IMR-90 (cell line): ENCODE results near the gene ARSA. TPM values are rescaled to one million over a fixed set of nuclear protein-coding genes. Genes with fewer than 3 reads are reported as not detected.

Experiments used
- ATAC-seq: fragments of 200-7000 bp; cut with Tn5 transposase; 2 replicates; pipeline ENCODE4 v1.9.1; 2020; ENCODE audit warnings: low read depth, mild to moderate bottlenecking, moderate library complexity
- BruUV-seq: library from RNA; stranded (reverse); fragments of 400-500 nt; replicated peaks from 2 replicates; lab custom pipeline; 2021; lab: Mats Ljungman, UMichigan
- CTCF ChIA-PET: fragments of 300-600 bp; formaldehyde crosslinking; extraction: SDS; loops from one replicate; lab custom pipeline; 2021; ENCODE audit warnings: antibody characterized with exemption; lab: Yijun Ruan, JAX
- POLR2A ChIA-PET: fragments of 300-600 bp; sonication (Branson Sonifier 250); formaldehyde crosslinking; loops from one replicate; lab custom pipeline; 2022; ENCODE audit warnings: antibody characterized with exemption; ENCODE audit not compliant: unreplicated experiment; lab: Charles Lee
- DNase-seq: peaks from one replicate; pipeline ENCODE4 v3.0.0; 2013
- H2AFZ ChIP-seq: replicated peaks from 2 replicates; pipeline ENCODE3; 2013; ENCODE audit warnings: low read length, mild to moderate bottlenecking; ENCODE audit not compliant: poor library complexity
- H2AK5ac ChIP-seq: 2 replicates; pipeline ENCODE4 v1.6.1; 2013; ENCODE audit warnings: low read depth, low read length, inconsistent platforms
- H2AK9ac ChIP-seq: replicated peaks from 2 replicates; pipeline ENCODE3; 2013; ENCODE audit warnings: mild to moderate bottlenecking, low read depth, low read length, moderate library complexity; ENCODE audit not compliant: poor library complexity
- H2BK120ac ChIP-seq: 2 replicates; pipeline ENCODE4 v1.6.1; 2013; ENCODE audit warnings: low read depth, low read length, inconsistent platforms
- H2BK15ac ChIP-seq: 3 replicates; pipeline ENCODE4 v1.6.1; 2013; ENCODE audit warnings: low read depth, low read length, inconsistent platforms
- H2BK20ac ChIP-seq: 2 replicates; pipeline ENCODE4 v1.6.1; 2013; ENCODE audit warnings: low read depth, mild to moderate bottlenecking, inconsistent platforms, low read length, moderate library complexity
- H2BK5ac ChIP-seq: 2 replicates; pipeline ENCODE4 v1.6.1; 2013; ENCODE audit warnings: mild to moderate bottlenecking, low read depth, low read length, inconsistent platforms; ENCODE audit not compliant: poor library complexity, severe bottlenecking
- H3K14ac ChIP-seq: replicated peaks from 2 replicates; pipeline ENCODE4 v1.6.1; 2013; ENCODE audit warnings: low read depth, low read length, inconsistent platforms
- H3K18ac ChIP-seq: 2 replicates; pipeline ENCODE4 v1.6.1; 2013; ENCODE audit warnings: low read depth, low read length, control low read depth
- H3K23ac ChIP-seq: 2 replicates; pipeline ENCODE4 v1.6.1; 2013; ENCODE audit warnings: low read depth, low read length, inconsistent platforms
- H3K27ac ChIP-seq: 2 replicates; pipeline ENCODE4 v1.5.1; 2013; ENCODE audit warnings: mild to moderate bottlenecking, control low read depth, low read length; ENCODE audit not compliant: insufficient read depth
- H3K27me3 ChIP-seq: 2 replicates; pipeline ENCODE4 v1.6.1; 2013; ENCODE audit warnings: low read length; ENCODE audit not compliant: control insufficient read depth, insufficient read depth
- H3K36me3 ChIP-seq: 2 replicates; pipeline ENCODE4 v1.6.1; 2013; ENCODE audit warnings: low read length, mixed read lengths; ENCODE audit not compliant: control insufficient read depth, insufficient read depth
- H3K4ac ChIP-seq: 2 replicates; pipeline ENCODE4 v1.6.1; 2013; ENCODE audit warnings: low read depth, low read length, inconsistent platforms
- H3K4me1 ChIP-seq: 2 replicates; pipeline ENCODE4 v1.6.1; 2013; ENCODE audit warnings: low read length, mixed read lengths; ENCODE audit not compliant: control insufficient read depth, insufficient read depth
- H3K4me2 ChIP-seq: 2 replicates; pipeline ENCODE4 v1.6.1; 2013; ENCODE audit warnings: low read depth, mild to moderate bottlenecking, control low read depth, low read length, moderate library complexity
- H3K4me3 ChIP-seq: 2 replicates; pipeline ENCODE4 v1.5.1; 2013; ENCODE audit warnings: low read depth, mild to moderate bottlenecking, control low read depth, low read length, moderate library complexity; ENCODE audit not compliant: insufficient read depth
- H3K56ac ChIP-seq: 2 replicates; pipeline ENCODE4 v1.6.1; 2013; ENCODE audit warnings: low read length, inconsistent platforms; ENCODE audit not compliant: insufficient read depth; ENCODE audit errors: extremely low read depth
- H3K79me1 ChIP-seq, 2 experiments: 2 replicates each; pipeline ENCODE4 v1.6.1; 2013; ENCODE audit warnings: low read length in 2 of 2, inconsistent platforms in 1 of 2, low read depth in 1 of 2
- H3K9ac ChIP-seq: 2 replicates; pipeline ENCODE4 v1.6.1; 2013; ENCODE audit warnings: low read depth, low read length, control low read depth
- H3K9me1 ChIP-seq: 2 replicates; pipeline ENCODE4 v1.6.1; 2013; ENCODE audit warnings: low read length, inconsistent platforms; ENCODE audit not compliant: insufficient read depth
- H3K9me3 ChIP-seq: 2 replicates; pipeline ENCODE4 v1.6.1; 2013; ENCODE audit warnings: low read length; ENCODE audit not compliant: control insufficient read depth, insufficient read depth
- H4K20me1 ChIP-seq: 2 replicates; pipeline ENCODE4 v1.6.1; 2013; ENCODE audit warnings: low read length, inconsistent platforms; ENCODE audit not compliant: insufficient read depth
- H4K5ac ChIP-seq: 2 replicates; pipeline ENCODE4 v1.6.1; 2013; ENCODE audit warnings: mild to moderate bottlenecking, low read depth, low read length, control low read depth
- H4K8ac ChIP-seq, 2 experiments: 2 replicates each; pipeline ENCODE4 v1.6.1; 2013; ENCODE audit warnings: low read depth in 2 of 2, low read length in 2 of 2, control low read depth in 1 of 2, inconsistent platforms in 1 of 2
- H4K91ac ChIP-seq: 2 replicates; pipeline ENCODE4 v1.6.1; 2013; ENCODE audit warnings: low read depth, low read length, inconsistent platforms; ENCODE audit not compliant: insufficient read depth
- BHLHE40 ChIP-seq: fragments of 150-350 bp; IDR thresholded peaks from 2 replicates; pipeline ENCODE4 v1.6.1; 2016; ENCODE audit warnings: mild to moderate bottlenecking, low read depth, low read length
- CHD1 ChIP-seq: IDR thresholded peaks from 2 replicates; pipeline ENCODE4 v1.6.1; 2012; ENCODE audit warnings: low read depth, low read length, improper control_type of control experiment
- FOS ChIP-seq: fragments of 150-350 bp; IDR thresholded peaks from 2 replicates; pipeline ENCODE4 v1.6.1; 2016; ENCODE audit warnings: low read depth, low read length
- WGBS, 2 experiments: methylation state at CpG; one replicate each; pipeline versions ENCODE4 v1.1.5 to v1.1.7; 2013; ENCODE audit warnings: missing lambda C conversion rate in 2 of 2; ENCODE audit not compliant: insufficient read length in 1 of 2; ENCODE audit errors: extremely low coverage in 2 of 2; 5-methylcytosine and 5-hydroxymethylcytosine counted together
- dilution Hi-C: fragments of 300-500 bp; cut with HindIII; formaldehyde crosslinking; loops from one replicate; pipeline ENCODE4 v1.14.3; 2018; ENCODE audit warnings: low sequenced_read_pairs; ENCODE audit not compliant: unreplicated experiment
- in situ Hi-C: fragments of 300-500 bp; cut with MboI; formaldehyde crosslinking; loops from 3 replicates; pipeline ENCODE4 v1.14.3; 2019; ENCODE audit warnings: low sequenced_read_pairs, inconsistent platforms, mixed read lengths
- intact Hi-C: fragments of 100-400 bp; cut with micrococcal nuclease; formaldehyde crosslinking; loops from 2 replicates; pipeline ENCODE4 v1.10.0; 2022
- polyA plus RNA-seq, 3 experiments: library from polyadenylated mRNA; depleted of rRNA; stranded (reverse); fragments of >200 nt; gene quantifications; 2 replicates each; pipeline ENCODE4 v1.2.3, GENCODE V29; 2012; ENCODE audit warnings: low replicate concordance in 1 of 3
- total RNA-seq: library from RNA; depleted of rRNA; stranded (reverse); fragments of >200 nt; gene quantifications from 2 replicates; pipeline ENCODE4 v1.2.3, GENCODE V29; 2012

The ARSA gene
- total and polyA plus RNA-seq, 2 of the 4 experiments (the other 2 are of a cell fraction): 3.4 to 24.2 TPM

DNA sequence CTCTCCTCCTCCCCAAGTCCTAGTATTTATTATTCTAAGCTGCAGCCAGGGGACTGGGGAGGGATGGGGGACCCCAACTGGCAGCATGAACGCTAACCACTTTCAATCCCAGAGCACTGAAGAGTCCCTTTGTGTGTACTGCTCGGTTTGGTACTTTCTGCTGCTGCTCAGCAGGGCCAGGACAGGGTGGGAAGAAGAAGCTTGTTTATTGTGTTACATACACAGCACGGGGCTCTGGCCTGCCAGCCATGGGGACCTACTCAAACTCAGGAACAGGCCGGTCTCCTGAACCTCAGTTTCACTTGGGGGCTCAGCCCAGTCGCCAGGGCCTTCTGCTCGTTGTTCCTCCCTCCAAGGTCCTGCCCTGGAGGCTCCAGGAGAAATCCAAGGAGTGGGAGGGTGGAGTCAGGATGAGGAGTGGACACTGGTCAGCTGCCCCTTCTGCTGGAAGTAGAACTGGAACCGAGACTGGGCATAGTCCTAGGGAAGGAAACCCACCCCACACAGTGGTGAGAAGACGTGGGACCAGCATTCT lies 49.1 kb downstream of the ARSA start (continued):
- TF ChIP-seq CHD1: no peak

DNA sequence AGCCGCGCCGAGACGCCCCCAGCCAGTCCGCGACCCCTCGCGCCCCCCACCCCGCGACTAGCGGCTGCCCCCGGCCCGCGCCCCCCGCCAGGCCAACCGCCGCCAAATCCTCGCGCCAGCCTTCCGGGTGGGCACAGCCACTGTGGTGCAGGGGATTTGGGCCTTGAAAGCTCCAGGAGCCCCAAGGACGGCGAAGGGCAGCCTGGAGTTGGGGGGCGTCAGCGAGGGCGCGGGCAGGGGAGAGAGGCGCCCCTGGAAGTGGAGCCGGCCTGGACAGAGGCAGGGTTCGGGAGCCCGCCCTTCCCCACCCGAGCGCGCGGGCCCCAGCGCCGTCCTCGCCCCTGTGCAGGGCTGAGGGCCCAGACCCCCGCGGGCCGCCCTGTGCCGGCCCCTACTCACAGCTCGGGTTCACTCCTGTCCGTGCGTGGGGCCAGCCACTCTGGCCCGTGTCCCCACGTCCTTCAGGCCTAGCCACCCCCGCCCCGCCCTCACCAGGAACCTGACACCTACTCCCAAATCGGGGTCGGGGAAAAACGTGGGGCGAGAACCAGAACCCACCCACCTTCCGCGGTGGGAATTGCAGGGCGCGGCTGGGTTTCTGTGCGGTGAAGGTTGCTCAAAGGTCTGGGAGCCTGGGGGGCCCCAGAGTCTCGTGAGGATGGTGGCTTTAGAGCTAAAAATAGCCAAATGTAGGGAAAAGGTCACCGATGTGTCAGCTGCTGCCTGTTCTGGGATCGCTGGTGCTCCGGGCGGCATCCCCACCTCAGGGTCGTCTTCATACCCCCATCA lies 49.8 kb downstream of the ARSA start, which contains the start of gene CPT1B:
TSS of gene CPT1B (minus strand) at position 441 of the 789 bp plus-strand sequence. CDS start 512 bp downstream, outside the sequence.
- Histone ChIP-seq H3K9ac (no peak within 1 kb of the TSS), H2AFZ (peak within 1 kb of the TSS; percentile 64), H2BK120ac (peak within 1 kb of the TSS; percentile 1; the same call in 1 of the 2 replicates), H3K18ac (no peak within 1 kb of the TSS), H3K79me1 (peaks cover 11 to 31% of the 10 kb centered on the region in 2 experiments; a peak in 3 of 4 replicates), H3K4me2 (peak within 1 kb of the TSS; percentile 4; the same call in 1 of the 2 replicates), H3K36me3 (peaks cover 4% of the 10 kb centered on the region; the same call in 1 of the 2 replicates), H2AK9ac (peak within 1 kb of the TSS; percentile 44), H2BK15ac (no peak within 1 kb of the TSS; the same call in 2 of the 3 replicates), H3K4me3 (no peak within 1 kb of the TSS), H3K4me1 (peaks cover 17% of the 10 kb centered on the region), H3K9me3 (no peaks in the 10 kb centered on the region), H4K91ac (0 out of 2 replicates have a peak within 1 kb of the TSS, but pooled peaks have one; percentile 19), H2BK5ac (no peak within 1 kb of the TSS), H3K14ac (peak within 1 kb of the TSS; percentile 65; the same call in 1 of the 2 replicates), H3K56ac (no peak within 1 kb of the TSS), H3K27me3 (no peaks in the 10 kb centered on the region), H3K4ac (peak within 1 kb of the TSS; percentile 12), H4K8ac (peak within 1 kb of the TSS in 1 of 2 experiments; percentile 73; a peak in 1 of 4 replicates), H4K20me1 (no peaks in the 10 kb centered on the region), H2BK20ac (no peak within 1 kb of the TSS), H4K5ac (no peak within 1 kb of the TSS), H3K23ac (no peak within 1 kb of the TSS; the same call in 1 of the 2 replicates), H2AK5ac (peak within 1 kb of the TSS; percentile 63), H3K9me1 (peaks cover 28% of the 10 kb centered on the region), H3K27ac (peak within 1 kb of the TSS; percentile 9; the same call in 1 of the 2 replicates)
- ChIA-PET POLR2A (no interaction called here), CTCF (no interaction called here)
- TF ChIP-seq BHLHE40 (peak; percentile 93), FOS (no peak)
- BruUV-seq: no TSS peak
- intact Hi-C loops: loop anchor here (5.0 kb wide), 1 partner anchor 44 kb away; no protein-coding TSS in a partner anchor
- ATAC-seq: no peak
- dilution Hi-C loops: no loop called here
- in situ Hi-C loops: loop anchor here (5.0 kb wide), 1 partner anchor 51 kb away; the partner anchor contains the start of gene SCO2
- DNase-seq: peak; percentile 26
- WGBS, 2 experiments: 20% methylated on average over 18 of the region's 63 CpGs; no CpG with 5 or more reads in 1 of the 2 experiments
